ENCODE measurements around the gene AUTS2.

DNA sequence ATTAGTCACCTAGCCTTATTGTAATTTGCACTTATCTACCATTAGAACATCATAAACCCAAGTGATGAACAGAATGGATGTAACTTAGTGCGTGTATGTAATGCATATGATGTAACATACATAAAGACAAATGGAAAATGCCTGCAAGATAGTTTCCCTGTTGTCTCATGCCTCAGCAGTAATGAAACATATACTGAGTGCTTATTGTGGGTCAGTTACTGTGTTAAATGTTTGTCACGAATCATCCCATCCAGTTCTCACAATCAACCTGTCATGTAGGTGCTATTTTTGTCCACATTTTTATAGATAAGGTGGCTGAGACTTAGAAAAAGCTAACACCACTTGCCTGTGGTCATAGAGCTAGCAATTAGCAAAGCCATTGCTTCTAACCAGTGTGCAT, 350.8 kb downstream of the AUTS2 start:
- TF ChIP-seq GATA3 (IDR thresholded peaks at IDR 0.05; ENCODE audit: low read depth, low read length) (no peak), GATA2 (IDR thresholded peaks at IDR 0.05; ENCODE audit: low read depth, low read length) (no peak)
